Pancreas (tissue), 10 donors: ENCODE measurements around the gene LARP4B. TPM values are rescaled to one million over a fixed set of nuclear protein-coding genes. Genes with fewer than 3 reads are reported as not detected.
A peak's percentile ranks its signal among the peaks of the same experiment; 100 is the strongest.

ENCODE experiments used
- ATAC-seq, 4 donors: fragments of 200-7000 bp; cut with Tn5 transposase; one replicate each; pipeline versions ENCODE4 v1.8.0 to v1.9.1; 2020; ENCODE audit warnings: mild to moderate bottlenecking in 4 of 4, moderate library complexity in 4 of 4
- DNase-seq, 6 donors: peaks; one replicate each; pipeline ENCODE4 v3.0.0-alpha.2; 2020
- FAIRE-seq: peaks from 2 replicates; lab custom pipeline; 2012; peaks lifted over from hg19 to GRCh38; lab: Jason Lieb, UNC
- H3K27ac ChIP-seq, 4 donors: fragments of 200-600 bp; sonication (generic); 1 replicate in 3 of 4; 2 replicates in 1 of 4; pipeline versions ENCODE4 v1.5.0 to v1.8.0; 2020
- H3K27me3 ChIP-seq, 4 donors: fragments of 200-600 bp; one replicate each; pipeline ENCODE4 v1.8.0; 2021
- H3K36me3 ChIP-seq, 3 donors: fragments of 200-600 bp; sonication (generic) in 1 of 3; one replicate each; pipeline versions ENCODE4 v1.5.0 to v1.8.0; 2020 to 2021
- H3K4me1 ChIP-seq, 3 donors: fragments of 200-600 bp; one replicate each; pipeline ENCODE4 v1.8.0; 2021
- H3K4me3 ChIP-seq, 4 donors: fragments of 200-600 bp; sonication (generic) in 2 of 4; one replicate each; pipeline versions ENCODE4 v1.5.0 to v1.8.0; 2020 to 2021
- H3K9me3 ChIP-seq, 4 donors: fragments of 200-600 bp; one replicate each; pipeline ENCODE4 v1.8.0; 2021
- WGBS, 2 donors: extraction: QIAGEN DNeasy Blood & Tissue Kit; methylation state at CpG; one replicate each; pipeline ENCODE4 v1.1.7; 2013; 5-methylcytosine and 5-hydroxymethylcytosine counted together
- intact Hi-C, 3 donors: fragments of 100-400 bp; cut with DNase I; formaldehyde crosslinking; loops; one replicate each; pipeline versions ENCODE4 v1.11.1 to v1.14.2; 2022
- polyA plus RNA-seq, 2 donors: library from polyadenylated mRNA; stranded (reverse); fragments of 200-250 nt; gene quantifications; one replicate each; pipeline ENCODE4 v1.2.3, GENCODE V29; 2013
- total RNA-seq, 6 donors: library from RNA; stranded (reverse); fragmentation: NEBNext Ultra II Directional in 4 of 6; extraction: Animal tissue kit (Norgen Biotek cat#: 25700) in 4 of 6; gene quantifications; one replicate each; pipeline versions ENCODE4 v1.2.1 to v1.2.4, GENCODE V29; 2021 to 2023
- TF ChIP-seq, protein P1 (sequence below), 4 donors: fragments of 200-600 bp; sonication (generic) in 3 of 4; IDR thresholded peaks; one replicate each; pipeline versions ENCODE4 v1.5.0 to v1.8.0; 2021; ENCODE audit warnings: antibody characterized with exemption in 4 of 4
- donor health status: healthy with polysubstance abuse.
- donor health status: DM: no; HTN: no; CAD: no; lungs with moderate emphysema.
- donor health status: DM: no; HTN: no; CAD: no.
- donor health status: control.
- donor health status: control.
- donor health status: Bipolar disorder and iron deficiency.
- donor health status: DM: yes; HTN: yes; CAD: no.
- donor health status: DM: no; HTN: no; CAD: no.
- donor health status: DM: no; HTN: no; CAD: no.
- donor health status: DM: yes; HTN: yes; CAD: no.

The LARP4B gene
- total and polyA plus RNA-seq, 8 donors: 10.1 to 53.3 (median 32.2) TPM

DNA sequence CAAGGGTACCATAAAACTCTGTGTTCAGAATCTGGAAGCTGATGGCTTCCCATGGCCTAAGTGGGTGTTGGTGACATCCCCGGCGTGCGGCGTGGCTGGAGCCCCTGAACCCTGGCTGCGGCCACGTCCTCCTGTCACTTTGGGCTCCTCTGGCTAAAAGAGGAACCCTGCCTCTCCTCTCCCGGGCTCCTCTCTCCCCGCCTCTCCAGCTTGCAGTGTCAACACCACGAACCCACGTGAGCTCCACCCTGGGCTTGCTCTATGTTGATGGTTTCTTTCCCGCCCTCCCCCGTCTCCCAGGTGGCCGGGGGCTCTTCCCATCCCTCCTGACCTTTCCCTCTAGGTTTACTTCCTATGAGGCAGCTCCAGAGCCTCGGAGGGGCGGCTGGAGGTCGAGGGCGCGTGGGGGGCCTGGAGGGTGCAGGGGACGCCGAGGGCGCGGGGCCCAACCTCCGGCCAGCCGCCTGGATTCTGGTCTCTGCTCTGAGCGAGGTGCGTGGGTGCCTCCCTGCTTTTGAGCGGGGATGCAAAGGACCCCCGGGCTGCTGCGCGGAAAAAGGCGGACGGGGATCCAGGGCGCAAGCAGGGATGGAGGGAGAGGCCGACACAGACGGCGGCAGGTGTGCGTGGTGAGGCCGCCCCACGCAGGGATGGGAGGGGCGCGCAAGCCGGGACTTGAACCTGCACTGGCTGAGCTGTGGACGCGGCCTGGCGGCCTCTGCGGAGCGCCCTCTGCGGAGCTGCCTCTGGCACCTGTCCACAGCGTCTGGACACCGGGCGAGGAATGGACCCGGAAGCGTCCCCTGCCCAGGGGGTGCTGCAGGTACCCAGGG lies 126.5 kb downstream of the LARP4B start:
- H3K27me3 ChIP-seq: no peaks in the 10 kb centered on the region
- 86 to 87% methylated on average over 48 to 53 of the region's 53 CpGs for WGBS, 2 donors
- TF ChIP-seq, protein P1, sequence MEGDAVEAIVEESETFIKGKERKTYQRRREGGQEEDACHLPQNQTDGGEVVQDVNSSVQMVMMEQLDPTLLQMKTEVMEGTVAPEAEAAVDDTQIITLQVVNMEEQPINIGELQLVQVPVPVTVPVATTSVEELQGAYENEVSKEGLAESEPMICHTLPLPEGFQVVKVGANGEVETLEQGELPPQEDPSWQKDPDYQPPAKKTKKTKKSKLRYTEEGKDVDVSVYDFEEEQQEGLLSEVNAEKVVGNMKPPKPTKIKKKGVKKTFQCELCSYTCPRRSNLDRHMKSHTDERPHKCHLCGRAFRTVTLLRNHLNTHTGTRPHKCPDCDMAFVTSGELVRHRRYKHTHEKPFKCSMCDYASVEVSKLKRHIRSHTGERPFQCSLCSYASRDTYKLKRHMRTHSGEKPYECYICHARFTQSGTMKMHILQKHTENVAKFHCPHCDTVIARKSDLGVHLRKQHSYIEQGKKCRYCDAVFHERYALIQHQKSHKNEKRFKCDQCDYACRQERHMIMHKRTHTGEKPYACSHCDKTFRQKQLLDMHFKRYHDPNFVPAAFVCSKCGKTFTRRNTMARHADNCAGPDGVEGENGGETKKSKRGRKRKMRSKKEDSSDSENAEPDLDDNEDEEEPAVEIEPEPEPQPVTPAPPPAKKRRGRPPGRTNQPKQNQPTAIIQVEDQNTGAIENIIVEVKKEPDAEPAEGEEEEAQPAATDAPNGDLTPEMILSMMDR (IDR thresholded peaks at IDR 0.05): no peak
- intact Hi-C loops: no loop called here
- no peaks in the 10 kb centered on the region for H3K4me1 ChIP-seq
- H3K9me3 ChIP-seq: no peaks in the 10 kb centered on the region
- ATAC-seq (peak in 3 of 4 donors; percentile 16 to 32 (median 31)), DNase-seq (peak in 2 of 6 donors; percentile 51 to 74), FAIRE-seq (no peak)
- peaks cover 2 to 9% (median 5%) of the 10 kb centered on the region in 3 donors for H3K36me3 ChIP-seq
- no peak overlapping the region for H3K27ac ChIP-seq
- no peak overlapping the region for H3K4me3 ChIP-seq

DNA sequence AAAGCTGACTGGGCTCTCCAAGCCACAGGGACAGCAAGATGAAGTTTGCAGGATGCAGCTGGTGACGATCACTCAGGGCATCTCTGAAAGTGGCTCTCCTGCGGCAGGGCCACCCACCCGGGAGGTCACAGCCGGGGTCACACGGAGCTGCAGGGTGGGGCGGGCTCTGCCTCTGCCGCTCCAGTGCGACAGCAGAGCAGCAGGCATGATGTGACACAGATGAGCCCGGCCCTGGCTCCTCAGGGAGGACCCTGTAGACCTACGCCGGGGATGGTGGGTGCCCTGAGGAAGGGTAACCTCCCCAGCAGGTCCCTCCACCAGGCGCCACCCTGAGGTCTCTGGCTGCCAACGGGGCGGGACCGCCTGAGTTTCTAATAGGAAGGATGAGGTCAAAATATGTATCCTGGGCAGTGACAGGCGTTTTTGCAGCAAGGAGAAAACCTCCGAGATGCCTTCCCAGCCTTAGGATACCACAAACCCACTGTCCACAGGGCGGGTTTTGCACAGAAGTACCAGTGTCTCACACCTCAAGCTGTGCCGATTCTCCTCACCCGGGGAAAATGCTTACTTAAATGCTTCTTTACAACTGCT lies 127.2 kb downstream of the LARP4B start:
- Histone ChIP-seq H3K27ac (no peak overlapping the region), H3K36me3 (peaks cover 0 to 9% (median 2%) of the 10 kb centered on the region in 3 donors), H3K27me3 (no peaks in the 10 kb centered on the region), H3K4me1 (no peaks in the 10 kb centered on the region), H3K4me3 (no peak overlapping the region), H3K9me3 (no peaks in the 10 kb centered on the region)
- intact Hi-C loops: no loop called here
- WGBS, 2 donors: 77 to 81% methylated on average over 20 of the region's 20 CpGs
- TF ChIP-seq, protein P1 (IDR thresholded peaks at IDR 0.05): no peak
- DNase-seq (peak in 2 of 6 donors; percentile 43 to 60), ATAC-seq (no peak), FAIRE-seq (no peak)

DNA sequence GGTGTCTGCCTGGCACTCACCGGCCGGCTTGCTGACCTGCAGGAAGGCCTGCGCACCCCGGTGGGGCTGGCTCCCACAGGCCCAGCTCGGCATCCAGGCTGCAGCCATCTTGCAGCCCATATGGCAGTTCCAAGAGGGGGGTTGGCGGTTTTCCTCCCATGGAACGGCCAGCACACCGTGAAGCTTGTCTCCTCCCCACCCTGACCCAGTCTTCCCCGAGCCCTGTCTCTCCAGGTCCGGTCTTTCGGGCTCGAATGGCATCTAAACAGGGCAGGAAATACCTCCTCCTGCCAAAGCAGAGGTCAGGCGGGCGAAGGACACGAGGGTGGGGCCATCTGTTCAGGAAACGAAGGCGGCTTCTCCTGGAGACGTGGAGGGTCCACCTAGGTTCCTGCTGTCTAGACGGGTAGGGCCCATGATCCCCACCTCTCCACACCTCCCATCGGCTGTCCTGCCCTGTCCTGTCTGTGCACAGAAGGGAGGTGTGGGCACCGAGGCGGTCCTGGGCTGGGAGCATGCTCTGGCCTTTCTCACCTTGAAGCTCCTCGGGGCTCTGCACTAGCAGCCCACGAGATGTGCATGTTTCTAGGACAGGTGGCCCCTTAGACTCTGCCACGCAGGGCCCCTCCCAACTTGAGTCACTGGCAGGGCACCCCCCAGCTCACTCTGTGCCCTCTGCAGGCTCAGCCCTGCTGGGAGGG lies 128.3 kb downstream of the LARP4B start:
- H3K4me3 ChIP-seq: no peak overlapping the region
- peaks cover 0 to 9% (median 2%) of the 10 kb centered on the region in 3 donors for H3K36me3 ChIP-seq
- no peaks in the 10 kb centered on the region for H3K27me3 ChIP-seq
- ATAC-seq: peak in 1 of 4 donors; percentile 5
- H3K27ac ChIP-seq: no peak overlapping the region
- intact Hi-C loops: no loop called here
- 85 to 91% methylated on average over 25 of the region's 25 CpGs for WGBS, 2 donors
- DNase-seq: peak in 2 of 6 donors; percentile 48 to 60
- H3K4me1 ChIP-seq: no peaks in the 10 kb centered on the region
- H3K9me3 ChIP-seq: no peaks in the 10 kb centered on the region
- TF ChIP-seq, protein P1 (IDR thresholded peaks at IDR 0.05): no peak
- FAIRE-seq: no peak

DNA sequence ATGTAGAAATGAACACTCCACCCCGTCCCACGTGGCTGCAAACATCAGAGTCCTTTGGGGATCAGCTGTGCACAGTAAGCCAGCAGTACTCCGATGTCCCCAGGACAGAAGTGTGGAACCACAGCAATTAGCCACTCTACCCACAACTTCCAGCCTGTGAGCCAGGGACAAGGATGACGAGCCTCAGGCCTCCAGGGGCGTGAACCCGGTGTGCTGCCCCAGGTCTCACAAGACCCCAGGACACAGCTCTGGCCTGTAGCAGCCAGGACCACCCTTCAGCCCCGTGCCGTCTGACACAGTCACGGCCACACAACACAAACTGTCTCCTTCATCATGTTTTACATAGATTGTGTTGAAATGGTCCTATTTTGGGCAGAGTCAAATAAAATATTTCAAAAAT lies 129.0 kb downstream of the LARP4B start:
- no peaks in the 10 kb centered on the region for H3K4me1 ChIP-seq
- ATAC-seq: peak in 1 of 4 donors; percentile 16
- no peak for FAIRE-seq
- H3K36me3 ChIP-seq: peaks cover 0 to 6% (median 2%) of the 10 kb centered on the region in 3 donors
- no peak overlapping the region for H3K4me3 ChIP-seq
- H3K9me3 ChIP-seq: no peaks in the 10 kb centered on the region
- 82 to 85% methylated on average over 9 of the region's 9 CpGs for WGBS, 2 donors
- intact Hi-C loops: no loop called here
- DNase-seq: no peak
- no peaks in the 10 kb centered on the region for H3K27me3 ChIP-seq
- TF ChIP-seq, protein P1 (IDR thresholded peaks at IDR 0.05): no peak
- H3K27ac ChIP-seq: no peak overlapping the region
